NCI-H1417 (cell line): ENCODE results near the gene OPN4.

Source experiments
- DNase-seq, 3 experiments: peaks; one replicate each; lab custom pipeline; 2025; lab: John Stamatoyannopoulos, UW

Gene OPN4

DNA sequence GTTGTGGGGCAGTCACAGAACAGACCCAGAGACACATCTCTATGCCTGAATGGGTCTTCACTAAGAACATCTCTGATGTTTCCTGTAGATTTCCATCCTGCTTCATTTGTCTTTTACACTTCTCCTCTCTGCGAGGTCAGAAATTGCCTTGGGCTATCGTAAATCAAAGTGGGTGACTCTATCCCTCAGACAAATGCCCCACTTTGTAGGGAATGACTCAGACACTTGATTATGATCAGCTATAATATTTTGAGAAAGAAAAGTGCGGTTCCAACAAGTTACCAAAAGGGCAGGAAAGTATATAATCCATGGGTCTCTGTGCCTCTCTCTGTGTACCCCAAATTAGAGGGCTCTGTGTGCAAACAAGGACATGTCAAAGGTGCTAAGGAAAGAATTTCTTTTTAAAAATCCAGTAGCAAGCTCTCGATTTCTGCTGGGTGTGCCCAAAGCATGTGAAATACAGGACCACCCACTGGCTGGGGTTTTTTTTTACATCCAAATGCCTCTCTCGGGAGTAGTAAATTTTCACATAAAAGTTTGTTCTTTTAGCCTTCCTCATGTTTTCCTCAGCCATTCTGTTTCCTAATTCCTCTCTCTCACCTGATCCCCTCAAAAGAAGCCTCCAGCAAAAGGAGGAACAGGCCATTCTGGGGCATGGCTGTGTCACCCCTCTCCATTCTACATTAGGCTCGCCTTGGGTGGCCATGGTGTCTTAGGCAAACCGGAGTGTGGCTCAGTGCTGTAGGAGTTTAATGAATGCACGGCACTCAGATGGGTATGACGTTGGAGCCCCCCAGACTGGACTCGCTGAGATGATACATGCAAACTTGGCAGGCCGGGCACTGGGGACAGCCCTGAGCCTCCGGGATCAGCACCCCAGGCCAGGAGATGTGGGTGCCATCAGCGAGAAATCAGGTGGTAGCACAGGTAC is 6.3 kb upstream of the OPN4 start:
- DNase-seq: peak in 2 of 3 experiments; percentile 29 to 69

- DNase-seq: peak in 1 of 3 experiments; percentile 1
These were observed 5.5 kb upstream of the OPN4 start for GRCh38 chr10:86648704-86649427.

GRCh38 chr10:86649471-86650150 is 4.7 kb upstream of the OPN4 start:
- no peak for DNase-seq

- no peak for DNase-seq
These were observed 4.2 kb upstream of the OPN4 start for GRCh38 chr10:86650151-86650550.

DNA sequence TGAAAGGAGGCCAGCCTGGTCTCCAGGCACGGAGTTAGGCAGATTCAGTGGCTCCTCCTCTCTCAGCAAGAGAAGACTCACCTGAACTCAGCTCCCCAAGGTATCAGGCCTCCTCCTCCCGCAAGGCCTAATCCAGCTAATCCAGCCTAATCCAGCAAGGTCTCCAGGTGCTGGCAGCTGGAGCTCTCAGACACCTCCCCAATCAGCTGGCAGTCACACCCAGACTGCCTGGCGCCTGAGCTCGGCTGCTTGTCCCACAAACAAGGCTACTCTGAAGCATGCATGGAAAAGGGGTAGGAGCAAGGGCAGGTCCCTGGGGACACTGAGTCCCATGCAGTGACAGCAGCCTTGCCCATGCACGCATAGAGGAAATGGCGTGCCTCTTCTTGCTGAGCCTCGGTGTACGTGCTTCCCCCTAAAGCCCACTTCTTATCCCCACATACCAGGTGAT is 3.3 kb upstream of the OPN4 start:
- DNase-seq: no peak

DNA sequence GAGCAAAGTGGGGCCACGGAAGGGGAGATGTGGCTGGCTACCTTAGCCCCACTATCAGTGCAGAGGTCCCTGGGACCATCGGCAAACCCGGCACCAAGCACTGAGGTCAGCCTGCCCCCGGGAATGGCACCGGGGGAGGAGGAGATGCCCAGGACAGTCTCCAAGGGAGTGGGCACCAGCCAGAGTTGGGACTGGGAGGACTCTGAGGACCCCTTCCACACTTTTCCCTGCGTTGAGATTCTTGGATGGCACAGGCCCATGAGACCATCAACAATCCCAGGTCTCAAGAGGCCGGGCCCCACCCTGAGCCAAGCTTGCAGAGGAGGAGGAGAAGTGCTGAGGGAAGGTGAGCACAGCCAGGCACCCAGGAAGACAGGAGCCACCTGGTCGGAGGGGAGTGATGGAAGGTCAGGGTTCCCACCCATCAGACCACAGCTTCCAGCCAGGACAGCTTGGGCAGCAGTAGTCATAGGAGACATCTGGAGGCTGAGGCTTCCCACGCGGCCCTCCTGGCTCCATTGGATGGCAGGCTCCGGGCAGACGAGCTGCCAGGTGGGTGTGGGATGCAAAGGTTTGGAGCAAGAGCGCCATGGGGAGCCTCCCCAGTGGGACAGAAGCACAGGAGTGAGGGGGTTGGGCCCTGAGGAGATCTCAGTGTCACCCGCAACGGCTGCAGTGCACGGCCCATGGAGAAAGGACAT is 2.6 kb upstream of the OPN4 start:
- DNase-seq: no peak

DNA sequence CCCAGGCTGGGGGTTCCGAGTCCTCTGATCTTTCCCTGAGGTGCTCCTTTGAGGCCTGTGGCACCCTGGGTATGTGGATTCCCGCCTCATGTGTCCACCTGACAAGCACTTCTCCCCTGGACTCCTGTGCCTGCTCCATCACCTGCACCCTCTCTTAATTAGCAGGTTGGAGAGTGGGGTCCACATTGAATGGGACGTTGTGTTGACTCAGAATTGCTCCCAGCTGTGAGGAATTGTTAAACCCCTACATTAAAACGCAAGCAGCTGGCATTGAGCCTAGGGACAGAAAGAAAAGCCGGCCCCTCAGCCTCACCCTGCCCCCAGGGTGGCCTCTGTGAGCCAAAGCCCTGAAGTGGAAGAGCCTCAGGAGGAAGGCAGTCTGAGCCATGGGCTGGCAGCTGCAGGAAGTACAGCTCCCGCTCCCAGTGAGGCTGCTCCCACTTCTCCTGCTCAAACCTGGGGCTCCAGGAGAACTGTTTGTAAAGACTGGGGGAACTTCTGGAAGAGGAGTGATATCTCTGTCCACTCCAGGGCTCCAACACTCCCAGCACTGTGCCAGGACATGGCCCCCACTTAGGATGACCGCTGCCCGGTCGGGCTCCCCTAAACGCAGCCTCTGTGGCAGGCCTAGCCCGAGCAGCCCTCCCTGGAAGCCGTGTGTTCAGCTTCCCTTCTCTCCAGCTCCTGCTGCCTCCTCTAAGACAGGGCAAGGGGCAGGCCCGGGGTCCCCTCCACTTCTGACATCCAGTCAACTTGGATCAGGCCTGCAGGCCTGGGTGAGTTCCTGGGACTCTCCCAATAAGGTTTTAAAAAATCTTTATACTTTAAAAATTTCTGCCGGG is 1.8 kb upstream of the OPN4 start:
- peak; percentile 21 to 99 (median 94) for DNase-seq

GRCh38 chr10:86653379-86653778 is 968 bp upstream of the OPN4 start:
- no peak for DNase-seq

- DNase-seq: no peak
These were observed 360 bp upstream of the OPN4 start for GRCh38 chr10:86653987-86654386.

GRCh38 chr10:86655173-86655540 is 810 bp downstream of the OPN4 start:
- DNase-seq: no peak

DNA sequence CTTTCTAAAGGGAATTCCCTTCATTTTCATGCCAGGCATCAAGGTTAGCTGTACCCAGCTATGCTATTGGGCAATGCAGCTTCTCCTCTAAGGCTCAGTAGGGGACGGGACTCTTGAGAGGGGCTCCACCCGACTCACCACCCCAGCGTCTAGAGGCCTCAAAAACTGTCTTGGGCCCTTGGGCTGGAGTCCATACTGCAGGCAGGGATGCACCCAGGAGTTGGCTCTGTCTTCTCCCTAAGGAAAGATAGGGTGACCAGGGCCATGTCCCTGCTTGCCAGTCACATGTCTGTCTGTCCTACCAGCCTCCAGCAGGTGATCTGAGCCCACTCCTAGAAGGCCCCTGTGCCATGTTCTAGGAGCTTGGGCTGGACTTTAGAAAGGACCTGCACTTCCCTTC is 1.2 kb downstream of the OPN4 start:
- DNase-seq: no peak

- no peak for DNase-seq
These were observed 2.7 kb downstream of the OPN4 start for GRCh38 chr10:86657011-86657395.

GRCh38 chr10:86657396-86658011 is 3.2 kb downstream of the OPN4 start:
- DNase-seq: no peak

- no peak for DNase-seq
These were observed 4.0 kb downstream of the OPN4 start for GRCh38 chr10:86658261-86658741.

- no peak for DNase-seq
These were observed 4.4 kb downstream of the OPN4 start for GRCh38 chr10:86658751-86659150.

- no peak for DNase-seq
These were observed 4.9 kb downstream of the OPN4 start for GRCh38 chr10:86659161-86659691.

- DNase-seq: no peak
These were observed 5.5 kb downstream of the OPN4 start for GRCh38 chr10:86659721-86660453.

DNA sequence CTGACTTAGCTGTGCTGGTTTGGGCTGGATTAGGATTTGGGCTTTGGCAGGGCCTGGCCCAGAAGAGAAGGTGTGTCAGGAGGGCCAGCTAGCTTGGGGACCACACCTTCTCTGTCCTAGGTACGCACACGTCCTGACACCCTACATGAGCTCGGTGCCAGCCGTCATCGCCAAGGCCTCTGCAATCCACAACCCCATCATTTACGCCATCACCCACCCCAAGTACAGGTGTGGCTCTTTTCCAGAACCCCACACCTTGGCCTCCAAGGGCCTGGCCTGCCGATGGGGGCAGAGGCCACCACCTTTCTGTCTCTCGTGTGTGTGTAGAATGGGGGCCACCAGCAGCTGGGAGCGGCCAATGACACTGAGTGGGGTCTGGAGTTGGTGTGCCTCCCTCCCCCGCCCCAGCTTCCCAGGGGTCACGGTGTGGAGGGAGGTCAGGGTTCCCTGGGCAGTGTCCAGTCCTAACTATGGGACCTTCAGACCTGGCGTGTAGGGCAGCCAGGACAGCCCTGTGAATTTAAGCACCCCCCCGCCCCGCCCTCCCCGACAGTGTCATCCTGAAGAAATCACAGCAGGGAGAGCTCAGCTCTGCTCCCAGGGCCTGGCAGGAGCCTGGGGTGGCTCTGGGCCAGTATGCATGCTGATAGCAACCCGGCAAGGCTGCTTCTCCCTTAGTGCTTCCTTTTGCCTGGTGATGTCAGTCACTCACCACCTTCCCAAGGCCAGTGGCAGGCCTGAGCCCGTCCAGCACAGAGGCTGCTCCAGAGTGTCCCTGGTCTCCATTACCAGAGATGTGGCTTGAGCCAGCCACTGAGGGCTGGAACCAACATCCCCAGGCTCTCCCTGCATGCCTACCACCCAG is 7.0 kb downstream of the OPN4 start:
- no peak for DNase-seq
